Thyroid gland (tissue), 4 donors: ENCODE results near the gene DENND4A. TPM values are rescaled to one million over a fixed set of nuclear protein-coding genes. Genes with fewer than 3 reads are reported as not detected.

ENCODE experiments used
- DNase-seq, 2 donors: peaks; one replicate each; pipeline ENCODE4 v3.0.0-alpha.2; 2019
- H3K27ac ChIP-seq, 3 donors: fragments of 200-600 bp; sonication (generic); 1 replicate in 2 of 3; 2 replicates in 1 of 3; pipeline ENCODE4 v1.5.1; 2016 to 2019; ENCODE audit warnings: mild to moderate bottlenecking in 1 of 3, moderate library complexity in 1 of 3
- H3K27me3 ChIP-seq: fragments of 200-600 bp; sonication (generic); one replicate; pipeline ENCODE4 v1.5.1; 2019
- H3K36me3 ChIP-seq, 2 donors: fragments of 200-600 bp; sonication (generic); one replicate each; pipeline ENCODE4 v1.5.1; 2016 to 2019
- H3K4me1 ChIP-seq, 2 donors: fragments of 200-600 bp; sonication (generic); one replicate each; pipeline ENCODE4 v1.5.1; 2017 to 2019
- H3K4me3 ChIP-seq, 3 donors: fragments of 200-600 bp; sonication (generic); replicated peaks in 1 of 3; 1 replicate in 2 of 3; 2 replicates in 1 of 3; pipeline ENCODE4 v1.5.1; 2016; ENCODE audit warnings: mild to moderate bottlenecking in 1 of 3
- H3K9me3 ChIP-seq: fragments of 200-600 bp; sonication (generic); one replicate; pipeline ENCODE4 v1.5.1; 2017
- CTCF ChIP-seq, 6 experiments: fragments of 200-600 bp in 3 of 6; fragments of 450-650 bp in 3 of 6; sonication (generic) in 3 of 6; IDR thresholded peaks; one replicate each; pipeline ENCODE4 v1.5.1; 2016 to 2019; ENCODE audit warnings: antibody characterized with exemption in 6 of 6, mild to moderate bottlenecking in 2 of 6, inconsistent platforms in 1 of 6, moderate library complexity in 1 of 6
- POLR2A ChIP-seq, 2 donors: fragments of 450-650 bp; IDR thresholded peaks; one replicate each; pipeline ENCODE4 v1.6.1; 2017; ENCODE audit warnings: antibody characterized with exemption in 2 of 2, mild to moderate bottlenecking in 2 of 2, moderate library complexity in 1 of 2
- WGBS, 2 donors: methylation state at CpG; one replicate each; pipeline ENCODE4 v1.1.5; 2017; 5-methylcytosine and 5-hydroxymethylcytosine counted together
- intact Hi-C: fragments of 100-400 bp; cut with DNase I; formaldehyde crosslinking; loops from one replicate; pipeline ENCODE4 v1.15.1; 2023
- total RNA-seq, 4 donors: library from RNA; depleted of rRNA; stranded (reverse); fragments of >200 nt; gene quantifications; one replicate each; pipeline ENCODE4 v1.2.3, GENCODE V29; 2016

DENND4A gene
- total RNA-seq, 4 donors from 2014 or later, result 37.5 to 79.9 (median 45.7) TPM

GRCh38 chr15:65827065-65827464 lies 35.0 kb upstream of the DENND4A start:
- Histone ChIP-seq H3K27me3 (no peaks in the 10 kb centered on the region), H3K27ac (no peak overlapping the region), H3K4me3 (no peak overlapping the region), H3K9me3 (no peaks in the 10 kb centered on the region), H3K4me1 (peaks cover 10 to 34% of the 10 kb centered on the region in 2 donors), H3K36me3 (no peaks in the 10 kb centered on the region)
- no peak for DNase-seq
- intact Hi-C loops, result loop anchor here (10.0 kb wide), 1 partner anchor 192 kb away; no protein-coding TSS in a partner anchor
- no peak for TF ChIP-seq POLR2A (IDR thresholded peaks at IDR 0.05)
- no peak for TF ChIP-seq CTCF (IDR thresholded peaks at IDR 0.05)
- WGBS, 2 donors, result 80 to 85% methylated on average over 3 of the region's 3 CpGs

- no peak overlapping the region for H3K4me3 ChIP-seq
- peaks cover 0 to 26% of the 10 kb centered on the region in 2 donors for H3K4me1 ChIP-seq
- H3K27ac ChIP-seq, result no peak overlapping the region
- H3K27me3 ChIP-seq, result no peaks in the 10 kb centered on the region
- TF ChIP-seq POLR2A (IDR thresholded peaks at IDR 0.05), result no peak
- no peak for TF ChIP-seq CTCF (IDR thresholded peaks at IDR 0.05)
- H3K36me3 ChIP-seq, result no peaks in the 10 kb centered on the region
- 54 to 58% methylated on average over 5 of the region's 5 CpGs for WGBS, 2 donors
- H3K9me3 ChIP-seq, result no peaks in the 10 kb centered on the region
- peak; percentile 64 to 66 for DNase-seq
- intact Hi-C loops, result loop anchor here (10.0 kb wide), 1 partner anchor 190 kb away; no protein-coding TSS in a partner anchor
These were observed 33.0 kb upstream of the DENND4A start for GRCh38 chr15:65824941-65825544.

- Histone ChIP-seq H3K9me3 (no peaks in the 10 kb centered on the region), H3K4me1 (peaks cover 0 to 22% of the 10 kb centered on the region in 2 donors), H3K27ac (no peak overlapping the region), H3K36me3 (no peaks in the 10 kb centered on the region), H3K27me3 (no peaks in the 10 kb centered on the region), H3K4me3 (no peak overlapping the region)
- peak; percentile 55 to 60 for DNase-seq
- TF ChIP-seq CTCF (IDR thresholded peaks at IDR 0.05) (peak; percentile 36 to 64 (median 56)), POLR2A (IDR thresholded peaks at IDR 0.05) (no peak)
- WGBS, 2 donors, result 58 to 63% methylated on average over 7 of the region's 7 CpGs
- intact Hi-C loops, result loop anchor here (10.0 kb wide), 1 partner anchor 189 kb away; no protein-coding TSS in a partner anchor
These were observed 32.1 kb upstream of the DENND4A start for GRCh38 chr15:65824031-65824743.

GRCh38 chr15:65822316-65822715 lies 30.2 kb upstream of the DENND4A start:
- DNase-seq, result no peak
- H3K27me3 ChIP-seq, result no peaks in the 10 kb centered on the region
- intact Hi-C loops, result loop anchor here (10.0 kb wide), 1 partner anchor 188 kb away; no protein-coding TSS in a partner anchor
- H3K4me1 ChIP-seq, result peaks cover 0 to 20% of the 10 kb centered on the region in 2 donors
- 75 to 81% methylated on average over 3 of the region's 3 CpGs for WGBS, 2 donors
- TF ChIP-seq POLR2A (IDR thresholded peaks at IDR 0.05) (no peak), CTCF (IDR thresholded peaks at IDR 0.05) (no peak)
- no peaks in the 10 kb centered on the region for H3K9me3 ChIP-seq
- H3K27ac ChIP-seq, result no peak overlapping the region
- no peak overlapping the region for H3K4me3 ChIP-seq
- no peaks in the 10 kb centered on the region for H3K36me3 ChIP-seq

- no peak for TF ChIP-seq POLR2A (IDR thresholded peaks at IDR 0.05)
- no peak for TF ChIP-seq CTCF (IDR thresholded peaks at IDR 0.05)
- intact Hi-C loops, result loop anchor here (10.0 kb wide), 1 partner anchor 186 kb away; no protein-coding TSS in a partner anchor
- H3K36me3 ChIP-seq, result no peaks in the 10 kb centered on the region
- H3K27ac ChIP-seq, result no peak overlapping the region
- H3K27me3 ChIP-seq, result no peaks in the 10 kb centered on the region
- no peaks in the 10 kb centered on the region for H3K9me3 ChIP-seq
- peaks cover 0 to 20% of the 10 kb centered on the region in 2 donors for H3K4me1 ChIP-seq
- DNase-seq, result no peak
- no peak overlapping the region for H3K4me3 ChIP-seq
These were observed 29.0 kb upstream of the DENND4A start for GRCh38 chr15:65821070-65821469.
